Measurements from ENCODE around the gene OR4C11.

Gene OR4C11

DNA sequence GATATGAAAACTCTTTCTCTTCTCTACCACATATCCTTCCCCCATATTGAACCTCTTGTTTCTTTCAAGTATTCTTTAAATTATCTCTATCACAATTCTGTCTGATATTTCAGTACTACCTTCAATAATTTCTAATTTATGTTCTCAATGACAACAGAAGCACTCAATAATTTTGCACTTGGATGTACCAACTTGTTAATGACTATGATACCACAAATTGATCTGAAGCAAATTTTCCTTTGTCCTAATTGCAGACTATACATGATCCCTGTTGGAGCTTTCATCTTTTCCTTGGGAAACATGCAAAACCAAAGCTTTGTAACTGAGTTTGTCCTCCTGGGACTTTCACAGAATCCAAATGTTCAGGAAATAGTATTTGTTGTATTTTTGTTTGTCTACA is 53.3 kb downstream of the OR4C11 start, which contains the start of gene OR4C15:
Gene OR4C15 (plus strand): TSS at position 301 of the 400 bp plus-strand sequence. CDS start 0 bp downstream, at position 301.
- Histone ChIP-seq H3K4me3 (no peak within 1 kb of the TSS), H3K9me3 (ENCODE audit: low read depth, low read length) (no peaks in the 10 kb centered on the region), H3K9ac (ENCODE audit: insufficient read length) (no peak within 1 kb of the TSS), H3K36me3 (ENCODE audit: insufficient read depth, low read length) (no peaks in the 10 kb centered on the region), H3K27ac (no peak within 1 kb of the TSS)
- no peak for TF ChIP-seq POLR2AphosphoS5 (IDR thresholded peaks at IDR 0.05; ENCODE audit: borderline replicate concordance, low read depth, low read length)
- TF ChIP-seq EZH2 (IDR thresholded peaks at IDR 0.05): no peak
- TF ChIP-seq FOXP2 (optimal IDR thresholded peaks at IDR 0.05; ENCODE audit: control extremely low read depth, extremely low read length, insufficient read depth): no peak
- no peak for DNase-seq (ENCODE audit: low read depth, low spot score)
